ENCODE results near the gene TREX2.

TREX2 gene

GRCh38 chrX:153454901-153455550 is 9.2 kb upstream of the TREX2 start:
- DNase-seq, result no peak

GRCh38 chrX:153450949-153451277 is 5.1 kb upstream of the TREX2 start:
- DNase-seq, result no peak

- no peak for DNase-seq
These were observed 4.5 kb upstream of the TREX2 start for GRCh38 chrX:153450114-153450948.

- no peak for DNase-seq
These were observed 3.7 kb upstream of the TREX2 start for GRCh38 chrX:153449368-153450113.

- DNase-seq, result no peak
These were observed 2.9 kb upstream of the TREX2 start for GRCh38 chrX:153448556-153449367.

GRCh38 chrX:153447581-153447960 is 1.7 kb upstream of the TREX2 start:
- no peak for DNase-seq

GRCh38 chrX:153446950-153447580 is 1.2 kb upstream of the TREX2 start:
- no peak for DNase-seq

GRCh38 chrX:153446636-153446936 is 730 bp upstream of the TREX2 start:
- DNase-seq, result no peak

GRCh38 chrX:153445106-153445855 is 575 bp downstream of the TREX2 start:
- no peak for DNase-seq

- DNase-seq, result no peak
These were observed 1.4 kb downstream of the TREX2 start for GRCh38 chrX:153444333-153445011.

- DNase-seq, result no peak
These were observed 2.2 kb downstream of the TREX2 start for GRCh38 chrX:153443476-153444332.

GRCh38 chrX:153442463-153442862 is 3.4 kb downstream of the TREX2 start:
- DNase-seq, result no peak

GRCh38 chrX:153441981-153442380 is 3.9 kb downstream of the TREX2 start:
- no peak for DNase-seq

GRCh38 chrX:153441296-153441695 is 4.6 kb downstream of the TREX2 start:
- no peak for DNase-seq

- DNase-seq, result no peak
These were observed 5.2 kb downstream of the TREX2 start for GRCh38 chrX:153440556-153441135.

GRCh38 chrX:153439977-153440376 is 5.9 kb downstream of the TREX2 start:
- DNase-seq, result no peak

- no peak for DNase-seq
These were observed 7.3 kb downstream of the TREX2 start for GRCh38 chrX:153438532-153438931.

GRCh38 chrX:153435845-153436244 is 10.0 kb downstream of the TREX2 start:
- DNase-seq, result no peak

GRCh38 chrX:153434801-153435200 is 11.1 kb downstream of the TREX2 start:
- DNase-seq, result no peak

- DNase-seq, result no peak
These were observed 12.0 kb downstream of the TREX2 start for GRCh38 chrX:153433781-153434285.
